SK-N-SH (cell line): ENCODE results near the gene TSPY2. TPM values are rescaled to one million over a fixed set of nuclear protein-coding genes. Genes with fewer than 3 reads are reported as not detected.
"Not testable (repeated sequence)": the region's sequence is repeated elsewhere in the genome, so short reads cannot be mapped to it uniquely, and the experiment has no call there.

Experiments used
- CTCF ChIA-PET: fragments of 300-600, 350-600 bp; formaldehyde crosslinking; extraction: SDS; loops from one replicate; lab custom pipeline; 2021; lab: Yijun Ruan, JAX
- POLR2A ChIA-PET: fragments of 350-600 bp; sonication (Branson Sonifier 250); formaldehyde crosslinking; extraction: SDS; loops from one replicate; lab custom pipeline; 2020; ENCODE audit warnings: antibody characterized with exemption, inconsistent platforms; lab: Yijun Ruan, JAX
- DNase-seq: peaks from one replicate; pipeline ENCODE4 v3.0.0; 2012
- H2AFZ ChIP-seq: fragments of 200-600 bp; sonication (generic); 2 replicates; pipeline ENCODE4 v1.8.1; 2016; ENCODE audit warnings: antibody characterized with exemption, mild to moderate bottlenecking, low read depth
- H3F3A ChIP-seq: fragments of 200-600 bp; sonication (generic); replicated peaks from 2 replicates; pipeline ENCODE3; 2016; ENCODE audit warnings: antibody characterized with exemption, mild to moderate bottlenecking; ENCODE audit not compliant: insufficient read depth
- H3K27ac ChIP-seq, 2 experiments: fragments of 200-500 bp in 1 of 2; fragments of 200-600 bp in 1 of 2; sonication (Bioruptor generic) in 1 of 2; sonication (generic), shearing (Covaris generic) in 1 of 2; 2 replicates each; pipeline versions ENCODE4 v1.5.1 to v1.6.1; 2014 to 2016; ENCODE audit warnings: low read depth in 2 of 2, inconsistent platforms in 1 of 2, low read length in 1 of 2, mild to moderate bottlenecking in 1 of 2, mixed read lengths in 1 of 2
- H3K27me3 ChIP-seq: fragments of 200-600 bp; sonication (generic), shearing (Covaris generic); 2 replicates; pipeline ENCODE4 v1.6.1; 2016; ENCODE audit warnings: mixed run types; ENCODE audit not compliant: insufficient read depth
- H3K36me3 ChIP-seq, 2 experiments: fragments of 200-500 bp in 1 of 2; fragments of 200-600 bp in 1 of 2; sonication (Bioruptor generic) in 1 of 2; sonication (generic) in 1 of 2; replicated peaks in 1 of 2; 2 replicates each; pipeline versions ENCODE3 to v1.5.1; 2014 to 2016; ENCODE audit warnings: low read length in 1 of 2, mild to moderate bottlenecking in 1 of 2; ENCODE audit not compliant: insufficient read depth in 2 of 2, control insufficient read depth in 1 of 2
- H3K4me1 ChIP-seq, 2 experiments: fragments of 200-500 bp in 1 of 2; fragments of 200-600 bp in 1 of 2; sonication (Bioruptor generic) in 1 of 2; sonication (generic), shearing (Covaris generic) in 1 of 2; 2 replicates each; pipeline versions ENCODE4 v1.5.1 to v1.6.1; 2014 to 2016; ENCODE audit warnings: low read depth in 1 of 2, low read length in 1 of 2, mixed run types in 1 of 2; ENCODE audit not compliant: insufficient read depth in 2 of 2, control insufficient read depth in 1 of 2
- H3K4me2 ChIP-seq: fragments of 200-600 bp; sonication (generic), shearing (Covaris generic); 2 replicates; pipeline ENCODE4 v1.6.1; 2017; ENCODE audit warnings: mixed run types
- H3K4me3 ChIP-seq, 2 experiments: fragments of 200-500 bp in 1 of 2; fragments of 200-600 bp in 1 of 2; sonication (Bioruptor generic) in 1 of 2; sonication (generic), shearing (Covaris generic) in 1 of 2; 2 replicates each; pipeline versions ENCODE4 v1.5.1 to v1.8.1; 2014 to 2016; ENCODE audit warnings: low read depth in 2 of 2, inconsistent platforms in 1 of 2, low read length in 1 of 2, mild to moderate bottlenecking in 1 of 2, mixed read lengths in 1 of 2, moderate library complexity in 1 of 2
- H3K79me2 ChIP-seq: fragments of 200-600 bp; sonication (generic); 2 replicates; pipeline ENCODE4 v1.8.1; 2017; ENCODE audit warnings: mild to moderate bottlenecking; ENCODE audit not compliant: insufficient read depth
- H3K9ac ChIP-seq: fragments of 200-600 bp; sonication (generic); 2 replicates; pipeline ENCODE4 v1.6.1; 2017; ENCODE audit warnings: mixed run types
- H3K9me2 ChIP-seq: fragments of 200-600 bp; sonication (generic); 2 replicates; pipeline ENCODE4 v1.6.1; 2017; ENCODE audit warnings: mixed run types
- H3K9me3 ChIP-seq: fragments of 200-600 bp; sonication (generic); 2 replicates; pipeline ENCODE4 v1.6.1; 2017; ENCODE audit warnings: mixed run types, mild to moderate bottlenecking, moderate library complexity
- H4K20me1 ChIP-seq: fragments of 200-600 bp; sonication (generic); 2 replicates; pipeline ENCODE4 v1.6.1; 2017; ENCODE audit warnings: mild to moderate bottlenecking, mixed run types; ENCODE audit not compliant: insufficient read depth
- WGBS: methylation state at CpG from one replicate; pipeline ENCODE4 v1.1.6; 2017; ENCODE audit warnings: low lambda C conversion rate; 5-methylcytosine and 5-hydroxymethylcytosine counted together
- polyA plus RNA-seq, 3 experiments: library from polyadenylated mRNA; depleted of rRNA; stranded (reverse); fragments of >200 nt; gene quantifications; 2 replicates each; pipeline ENCODE4 v1.2.3, GENCODE V29; 2012

TSPY2 gene
- polyA plus RNA-seq (2012; rRNA removed) = not detected in 2 replicates
- polyA plus RNA-seq (2012; cell fraction: cytosol; rRNA removed) = not detected in 2 replicates
- not detected in 2 replicates for polyA plus RNA-seq (2012; cell fraction: nucleus; rRNA removed)

DNA sequence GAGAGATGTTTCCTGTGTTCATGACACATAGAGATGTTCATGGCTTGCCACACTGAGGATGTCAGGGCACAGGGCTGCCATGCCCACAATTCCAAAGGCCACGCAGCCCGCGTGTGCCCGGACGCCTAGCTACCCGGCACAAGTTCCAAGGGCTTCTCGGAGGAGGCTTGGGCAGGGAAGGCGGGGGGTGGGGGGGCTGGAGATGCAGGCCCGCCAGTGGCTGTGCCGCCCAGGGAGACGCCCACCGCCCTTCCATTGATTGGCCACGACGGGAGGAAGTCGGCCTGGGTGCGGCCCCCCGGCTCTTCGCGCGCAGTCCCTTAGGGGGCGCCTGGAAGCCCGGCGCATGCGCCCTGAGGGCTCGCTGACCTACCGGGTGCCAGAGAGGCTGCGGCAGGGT is at the start of gene TSPY2:
Gene TSPY2, plus strand, starts transcription at position 301 of the 400 bp plus-strand sequence. Its CDS starts 46 bp downstream, at position 347.
- CTCF ChIA-PET = not testable (repeated sequence)
- WGBS = no CpG with 5 or more reads among the region's 27 CpGs

DNA sequence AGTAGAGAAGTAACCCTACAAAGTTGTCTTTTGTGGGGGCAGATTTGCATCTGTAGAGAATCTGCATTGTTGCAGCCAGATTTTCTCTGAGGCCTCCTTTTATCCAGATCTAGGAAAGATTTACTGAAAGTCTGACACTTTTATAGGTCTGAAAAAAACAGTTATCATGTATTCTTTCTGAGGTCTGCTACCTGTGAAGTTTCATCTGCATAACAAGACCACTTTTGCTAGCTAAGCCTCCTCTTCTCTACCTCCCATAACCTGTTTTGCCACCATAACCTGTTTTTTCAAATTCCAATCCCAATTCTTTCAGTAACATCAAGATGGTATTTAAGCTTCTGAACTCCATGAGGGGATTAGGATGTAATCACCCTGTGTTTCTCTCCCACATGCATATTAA is 36.5 kb upstream of the TSPY2 start:
- H3K79me2 ChIP-seq, H4K20me1 ChIP-seq, H3F3A ChIP-seq, H3K4me3 ChIP-seq, H3K27me3 ChIP-seq, H3K9ac ChIP-seq, H3K36me3 ChIP-seq, H3K4me2 ChIP-seq, H3K27ac ChIP-seq, H2AFZ ChIP-seq, DNase-seq, H3K9me3 ChIP-seq, H3K4me1 ChIP-seq, H3K9me2 ChIP-seq, CTCF ChIA-PET, POLR2A ChIA-PET: not testable (repeated sequence)

More for the DNA sequence above, at the start of gene TSPY2:
- DNase-seq, H3K27ac ChIP-seq, H3K79me2 ChIP-seq, H2AFZ ChIP-seq, H3K9me2 ChIP-seq, H4K20me1 ChIP-seq, H3K9ac ChIP-seq, H3K4me1 ChIP-seq, H3K36me3 ChIP-seq, POLR2A ChIA-PET, H3K9me3 ChIP-seq, H3K4me3 ChIP-seq, H3K4me2 ChIP-seq, H3K27me3 ChIP-seq, H3F3A ChIP-seq: not testable (repeated sequence)

GRCh38 chrY:6217045-6217444 is 29.0 kb upstream of the TSPY2 start:
- H2AFZ ChIP-seq, H3K9me2 ChIP-seq, H3K36me3 ChIP-seq, H3K27ac ChIP-seq, H4K20me1 ChIP-seq, H3K4me1 ChIP-seq, H3K79me2 ChIP-seq, H3K4me3 ChIP-seq, POLR2A ChIA-PET, CTCF ChIA-PET, H3K9me3 ChIP-seq, DNase-seq, H3K27me3 ChIP-seq, H3K9ac ChIP-seq, H3K4me2 ChIP-seq, H3F3A ChIP-seq: not testable (repeated sequence)
- 0% methylated on average over 1 of the region's 1 CpG for WGBS

GRCh38 chrY:6269839-6270238 is 23.8 kb downstream of the TSPY2 start:
- H3K27me3 ChIP-seq, H3K79me2 ChIP-seq, H3F3A ChIP-seq: not testable (repeated sequence)

More at GRCh38 chrY:6269839-6270238, 23.8 kb downstream of the TSPY2 start:
- H4K20me1 ChIP-seq, H3K4me2 ChIP-seq, H3K4me3 ChIP-seq, H3K9me3 ChIP-seq, H2AFZ ChIP-seq, POLR2A ChIA-PET, H3K36me3 ChIP-seq, H3K9ac ChIP-seq, DNase-seq, CTCF ChIA-PET, H3K4me1 ChIP-seq, H3K27ac ChIP-seq, H3K9me2 ChIP-seq: not testable (repeated sequence)
- no CpG with 5 or more reads among the region's 4 CpGs for WGBS
